ENCODE results near the gene SMYD1. TPM values are rescaled to one million over a fixed set of nuclear protein-coding genes. Genes with fewer than 3 reads are reported as not detected.

The SMYD1 gene
- total RNA-seq, 4 donors from 2014 or later = not detected

- no peak for TF ChIP-seq CTCF (IDR thresholded peaks at IDR 0.05; ENCODE audit: low read depth)
These were observed 60.4 kb downstream of the SMYD1 start, which contains the start of gene FABP1 for GRCh38 chr2:88127888-88128653. Gene FABP1, minus strand, starts transcription at chr2:88128062. Its CDS starts 45 bp downstream, at chr2:88128017.

GRCh38 chr2:88128654-88129312 lies 61.2 kb downstream of the SMYD1 start:
- no peak for TF ChIP-seq CTCF (IDR thresholded peaks at IDR 0.05; ENCODE audit: low read depth)

GRCh38 chr2:88129313-88129959 lies 61.8 kb downstream of the SMYD1 start:
- no peak for TF ChIP-seq CTCF (IDR thresholded peaks at IDR 0.05; ENCODE audit: low read depth)

DNA sequence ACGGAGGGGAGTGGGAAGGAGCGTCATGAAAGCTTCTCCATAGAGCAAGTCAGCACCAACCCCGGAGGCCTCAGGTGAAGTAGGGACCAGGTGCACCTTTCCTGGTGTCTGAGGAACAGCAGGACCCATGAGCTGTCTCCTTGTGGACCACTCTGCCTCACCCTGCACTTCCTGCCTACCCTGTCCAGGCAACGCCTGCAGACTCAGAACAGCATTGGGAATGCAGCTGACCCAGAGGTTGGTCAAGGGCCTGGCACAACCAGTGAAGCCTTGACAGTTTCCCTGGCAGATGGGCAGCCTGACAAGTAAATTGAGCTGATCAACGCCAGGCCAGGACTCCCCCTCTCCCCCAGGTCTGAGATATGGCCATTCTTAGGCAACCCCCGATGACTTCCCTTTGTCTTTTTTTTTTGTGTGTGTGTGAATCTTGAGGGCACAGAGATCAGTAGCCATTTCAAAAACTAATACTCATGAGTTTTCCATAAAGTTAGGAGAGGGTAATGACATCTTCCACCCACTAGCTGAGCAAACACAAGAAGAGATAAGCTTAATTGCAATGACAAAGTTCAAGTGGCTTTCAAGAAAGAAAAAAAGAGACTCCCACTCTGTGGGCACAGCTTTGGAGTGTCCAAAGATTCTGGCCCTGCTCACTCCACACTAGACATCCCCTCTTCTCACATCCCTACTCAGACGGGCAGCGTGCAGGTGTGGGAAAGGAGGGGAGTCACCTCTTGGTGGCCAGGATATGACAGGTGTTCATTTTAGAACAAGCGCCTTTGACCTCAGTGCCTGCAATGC lies 63.8 kb downstream of the SMYD1 start:
- no peak for TF ChIP-seq CTCF (IDR thresholded peaks at IDR 0.05; ENCODE audit: low read depth)

- TF ChIP-seq CTCF (IDR thresholded peaks at IDR 0.05; ENCODE audit: low read depth) = no peak
These were observed 64.4 kb downstream of the SMYD1 start for GRCh38 chr2:88131999-88132368.

DNA sequence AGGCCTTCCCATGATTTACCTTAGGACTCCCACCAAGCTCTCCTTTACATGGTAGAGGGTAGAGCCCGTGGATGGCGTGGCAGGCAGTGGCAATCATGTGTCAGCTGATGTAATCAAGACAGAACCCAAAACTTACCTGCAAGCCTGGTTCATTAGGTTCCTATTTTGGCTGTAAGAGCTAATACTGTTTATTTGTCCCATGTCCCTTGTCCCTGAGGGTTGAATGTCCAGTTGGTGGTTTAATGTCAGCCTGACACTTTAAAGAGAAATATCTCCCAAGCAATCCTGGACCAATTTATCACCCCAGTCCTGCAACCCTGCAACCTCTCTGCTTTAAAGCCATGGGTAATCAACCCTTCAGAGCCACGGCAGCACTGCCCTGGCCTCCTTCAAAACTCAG lies 66.2 kb downstream of the SMYD1 start:
- TF ChIP-seq CTCF (IDR thresholded peaks at IDR 0.05; ENCODE audit: low read depth) = no peak

Data from subcutaneous adipose tissue (tissue), 4 donors.